Calu3 (cell line): Measurements from ENCODE around the gene SLF1. TPM values are rescaled to one million over a fixed set of nuclear protein-coding genes. Genes with fewer than 3 reads are reported as not detected.

Source experiments
- BruUV-seq: library from RNA; stranded (reverse); fragments of 400-500 nt; replicated peaks from 2 replicates; lab custom pipeline; 2021; lab: Mats Ljungman, UMichigan
- CTCF ChIA-PET: fragments of 300-600 bp; sonication (Branson Sonifier 250); formaldehyde crosslinking; loops from one replicate; lab custom pipeline; 2022; ENCODE audit warnings: antibody characterized with exemption; lab: Charles Lee
- DNase-seq: peaks from one replicate; pipeline ENCODE4 v3.0.0; 2022
- H3K27ac Mint-ChIP-seq: one replicate; pipeline ENCODE4 v1.8.0; 2022; ENCODE audit warnings: mixed read lengths; ENCODE audit not compliant: unreplicated experiment
- H3K27me3 Mint-ChIP-seq: one replicate; pipeline ENCODE4 v1.8.0; 2022; ENCODE audit warnings: mixed read lengths; ENCODE audit not compliant: unreplicated experiment
- H3K36me3 Mint-ChIP-seq: one replicate; pipeline ENCODE4 v1.8.0; 2022; ENCODE audit warnings: mild to moderate bottlenecking, moderate library complexity, mixed read lengths; ENCODE audit not compliant: insufficient read depth, unreplicated experiment
- H3K4me1 Mint-ChIP-seq: one replicate; pipeline ENCODE4 v1.8.0; 2022; ENCODE audit warnings: mild to moderate bottlenecking, low read depth, mixed read lengths; ENCODE audit not compliant: unreplicated experiment
- H3K4me3 Mint-ChIP-seq: one replicate; pipeline ENCODE4 v1.8.0; 2022; ENCODE audit warnings: mild to moderate bottlenecking, low read depth, moderate library complexity, mixed read lengths; ENCODE audit not compliant: unreplicated experiment
- H3K9me3 Mint-ChIP-seq: one replicate; pipeline ENCODE4 v1.8.0; 2022; ENCODE audit warnings: low read depth, mixed read lengths; ENCODE audit not compliant: unreplicated experiment
- CTCF ChIP-seq: fragments of 200-600 bp; IDR thresholded peaks from one replicate; pipeline ENCODE4 v1.8.0; 2022; ENCODE audit warnings: antibody characterized with exemption; ENCODE audit not compliant: unreplicated experiment
- intact Hi-C: fragments of 100-400 bp; cut with micrococcal nuclease; formaldehyde crosslinking; loops from one replicate; pipeline ENCODE4 v1.10.0; 2022; ENCODE audit not compliant: unreplicated experiment
- total RNA-seq: library from RNA; stranded (reverse); gene quantifications from 2 replicates; pipeline ENCODE4 v1.2.3, GENCODE V29; 2022

Gene SLF1
- total RNA-seq, 1 experiment from 2014 or later, result 17.9 TPM

- intact Hi-C loops, result no loop called here
- CTCF ChIA-PET, result interaction anchor here (0.9 kb wide), 1 partner anchor 102 kb away, joined by 3 read pairs; no protein-coding TSS in a partner anchor
- Mint-ChIP-seq H3K4me1 (no peaks in the 10 kb centered on the region), H3K27ac (no peak overlapping the region), H3K36me3 (no peaks in the 10 kb centered on the region), H3K9me3 (peaks cover 16% of the 10 kb centered on the region), H3K27me3 (no peaks in the 10 kb centered on the region), H3K4me3 (no peak overlapping the region)
- no TSS peak for BruUV-seq
- TF ChIP-seq CTCF, result no peak
- DNase-seq, result no peak
Observed at GRCh38 chr5:94658272-94658671, 39.8 kb downstream of the SLF1 start.

- TF ChIP-seq CTCF, result no peak
- intact Hi-C loops, result no loop called here
- Mint-ChIP-seq H3K27me3 (no peaks in the 10 kb centered on the region), H3K36me3 (no peaks in the 10 kb centered on the region), H3K9me3 (peaks cover 12% of the 10 kb centered on the region), H3K4me3 (no peak overlapping the region), H3K27ac (no peak overlapping the region), H3K4me1 (no peaks in the 10 kb centered on the region)
- CTCF ChIA-PET, result interaction anchor here (0.6 kb wide), 1 partner anchor 76 kb away, joined by 3 read pairs; no protein-coding TSS in a partner anchor
- no peak for DNase-seq
- BruUV-seq, result no TSS peak
Observed at GRCh38 chr5:94660506-94660905, 42.0 kb downstream of the SLF1 start.

GRCh38 chr5:94661086-94661485, 42.6 kb downstream of the SLF1 start:
- TF ChIP-seq CTCF, result no peak
- no peak for DNase-seq
- CTCF ChIA-PET, result no interaction called here
- Mint-ChIP-seq H3K4me1 (no peaks in the 10 kb centered on the region), H3K27me3 (no peaks in the 10 kb centered on the region), H3K27ac (no peak overlapping the region), H3K36me3 (no peaks in the 10 kb centered on the region), H3K4me3 (no peak overlapping the region), H3K9me3 (peaks cover 12% of the 10 kb centered on the region)
- intact Hi-C loops, result no loop called here
- BruUV-seq, result no TSS peak

- Mint-ChIP-seq H3K4me3 (no peak overlapping the region), H3K27ac (no peak overlapping the region), H3K36me3 (peaks cover under 1% of the 10 kb centered on the region), H3K4me1 (no peaks in the 10 kb centered on the region), H3K27me3 (no peaks in the 10 kb centered on the region), H3K9me3 (no peaks in the 10 kb centered on the region)
- DNase-seq, result no peak
- intact Hi-C loops, result no loop called here
- CTCF ChIA-PET, result no interaction called here
- BruUV-seq, result no TSS peak
- no peak for TF ChIP-seq CTCF
Observed at GRCh38 chr5:94667937-94668336, 49.5 kb downstream of the SLF1 start.
